SK-N-SH treated with all-trans-retinoic acid at 6 μM for 48 hours (cell line): Measurements from ENCODE around the gene FDXACB1.

Source experiments
- ARNTL ChIP-seq: fragments of 450-650 bp; formaldehyde crosslinking; IDR thresholded peaks from 2 replicates; pipeline ENCODE4 v1.5.0; 2020; ENCODE audit warnings: low read depth, mild to moderate bottlenecking, moderate library complexity, borderline replicate concordance
- CSDC2 ChIP-seq: fragments of 250-450 bp; sonication (Bioruptor Pico); IDR thresholded peaks from 2 replicates; pipeline ENCODE4 v1.5.0; 2020; ENCODE audit warnings: mild to moderate bottlenecking, moderate library complexity
- PPARA ChIP-seq: fragments of 250-450 bp; sonication (Bioruptor Pico); IDR thresholded peaks from 2 replicates; pipeline ENCODE4 v1.5.0; 2020; ENCODE audit warnings: mild to moderate bottlenecking, borderline replicate concordance
- RARB ChIP-seq: fragments of 250-450 bp; sonication (Bioruptor Pico); IDR thresholded peaks from 2 replicates; pipeline ENCODE4 v1.8.0; 2021; ENCODE audit warnings: mild to moderate bottlenecking, moderate library complexity
- ZC3H10 ChIP-seq: fragments of 250-450 bp; sonication (Bioruptor Pico); IDR thresholded peaks from 2 replicates; pipeline ENCODE4 v1.5.1; 2021; ENCODE audit warnings: mild to moderate bottlenecking, moderate library complexity
- ZNF565 ChIP-seq: fragments of 450-650 bp; formaldehyde crosslinking; conservative IDR thresholded peaks from 2 replicates; pipeline ENCODE4 v1.5.0; 2020; ENCODE audit warnings: low read depth, mild to moderate bottlenecking, moderate library complexity
- ZNF8 ChIP-seq: fragments of 450-650 bp; formaldehyde crosslinking; IDR thresholded peaks from 2 replicates; pipeline ENCODE4 v1.5.0; 2020; ENCODE audit warnings: mild to moderate bottlenecking, moderate library complexity
- TF ChIP-seq, protein P1 (sequence below): fragments of 250-450 bp; sonication (Bioruptor Pico); IDR thresholded peaks from 2 replicates; pipeline ENCODE4 v1.8.0; 2020; ENCODE audit warnings: mild to moderate bottlenecking, moderate library complexity, borderline replicate concordance
- TF ChIP-seq, protein P2 (sequence below): fragments of 250-450 bp; sonication (Bioruptor Pico); IDR thresholded peaks from 2 replicates; pipeline ENCODE4 v1.5.1; 2020; ENCODE audit warnings: low read depth, mild to moderate bottlenecking, moderate library complexity
- TF ChIP-seq, protein P3 (sequence below): fragments of 250-450 bp; sonication (Bioruptor Pico); IDR thresholded peaks from 2 replicates; pipeline ENCODE4 v1.5.1; 2021; ENCODE audit warnings: mild to moderate bottlenecking, moderate library complexity

DNA sequence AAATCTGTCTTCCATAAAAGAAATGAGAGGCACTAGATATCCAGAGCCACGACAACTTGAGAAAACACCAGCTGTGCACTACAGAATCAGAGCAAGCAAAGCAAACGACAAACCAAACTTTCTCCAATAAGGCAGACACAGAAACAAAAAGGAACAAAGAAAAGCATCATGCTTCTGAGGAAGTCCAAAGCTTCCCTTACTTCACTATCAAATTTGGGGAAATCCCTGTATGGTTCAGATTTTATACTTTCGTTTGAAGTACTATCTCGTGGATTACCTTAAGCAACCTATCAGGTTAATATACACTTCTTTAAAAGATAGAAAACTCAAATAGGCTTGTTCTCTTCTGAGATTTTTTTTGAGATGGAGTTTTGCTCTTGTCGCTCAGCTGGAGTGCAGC is 35.3 kb downstream of the FDXACB1 start:
- TF ChIP-seq ZC3H10 (no peak), ZNF8 (CRISPR knock-in tag) (no peak), CSDC2 (CRISPR knock-in tag) (no peak), RARB (CRISPR knock-in tag) (no peak), ZNF565 (CRISPR knock-in tag) (no peak), ARNTL (CRISPR knock-in tag) (no peak), PPARA (CRISPR knock-in tag) (no peak)
- TF ChIP-seq, protein P1, sequence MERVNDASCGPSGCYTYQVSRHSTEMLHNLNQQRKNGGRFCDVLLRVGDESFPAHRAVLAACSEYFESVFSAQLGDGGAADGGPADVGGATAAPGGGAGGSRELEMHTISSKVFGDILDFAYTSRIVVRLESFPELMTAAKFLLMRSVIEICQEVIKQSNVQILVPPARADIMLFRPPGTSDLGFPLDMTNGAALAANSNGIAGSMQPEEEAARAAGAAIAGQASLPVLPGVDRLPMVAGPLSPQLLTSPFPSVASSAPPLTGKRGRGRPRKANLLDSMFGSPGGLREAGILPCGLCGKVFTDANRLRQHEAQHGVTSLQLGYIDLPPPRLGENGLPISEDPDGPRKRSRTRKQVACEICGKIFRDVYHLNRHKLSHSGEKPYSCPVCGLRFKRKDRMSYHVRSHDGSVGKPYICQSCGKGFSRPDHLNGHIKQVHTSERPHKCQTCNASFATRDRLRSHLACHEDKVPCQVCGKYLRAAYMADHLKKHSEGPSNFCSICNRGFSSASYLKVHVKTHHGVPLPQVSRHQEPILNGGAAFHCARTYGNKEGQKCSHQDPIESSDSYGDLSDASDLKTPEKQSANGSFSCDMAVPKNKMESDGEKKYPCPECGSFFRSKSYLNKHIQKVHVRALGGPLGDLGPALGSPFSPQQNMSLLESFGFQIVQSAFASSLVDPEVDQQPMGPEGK (CRISPR knock-in tag), result no peak
- TF ChIP-seq, protein P2, sequence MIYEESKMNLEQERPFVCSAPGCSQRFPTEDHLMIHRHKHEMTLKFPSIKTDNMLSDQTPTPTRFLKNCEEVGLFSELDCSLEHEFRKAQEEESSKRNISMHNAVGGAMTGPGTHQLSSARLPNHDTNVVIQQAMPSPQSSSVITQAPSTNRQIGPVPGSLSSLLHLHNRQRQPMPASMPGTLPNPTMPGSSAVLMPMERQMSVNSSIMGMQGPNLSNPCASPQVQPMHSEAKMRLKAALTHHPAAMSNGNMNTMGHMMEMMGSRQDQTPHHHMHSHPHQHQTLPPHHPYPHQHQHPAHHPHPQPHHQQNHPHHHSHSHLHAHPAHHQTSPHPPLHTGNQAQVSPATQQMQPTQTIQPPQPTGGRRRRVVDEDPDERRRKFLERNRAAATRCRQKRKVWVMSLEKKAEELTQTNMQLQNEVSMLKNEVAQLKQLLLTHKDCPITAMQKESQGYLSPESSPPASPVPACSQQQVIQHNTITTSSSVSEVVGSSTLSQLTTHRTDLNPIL (CRISPR knock-in tag), result no peak
- TF ChIP-seq, protein P3, sequence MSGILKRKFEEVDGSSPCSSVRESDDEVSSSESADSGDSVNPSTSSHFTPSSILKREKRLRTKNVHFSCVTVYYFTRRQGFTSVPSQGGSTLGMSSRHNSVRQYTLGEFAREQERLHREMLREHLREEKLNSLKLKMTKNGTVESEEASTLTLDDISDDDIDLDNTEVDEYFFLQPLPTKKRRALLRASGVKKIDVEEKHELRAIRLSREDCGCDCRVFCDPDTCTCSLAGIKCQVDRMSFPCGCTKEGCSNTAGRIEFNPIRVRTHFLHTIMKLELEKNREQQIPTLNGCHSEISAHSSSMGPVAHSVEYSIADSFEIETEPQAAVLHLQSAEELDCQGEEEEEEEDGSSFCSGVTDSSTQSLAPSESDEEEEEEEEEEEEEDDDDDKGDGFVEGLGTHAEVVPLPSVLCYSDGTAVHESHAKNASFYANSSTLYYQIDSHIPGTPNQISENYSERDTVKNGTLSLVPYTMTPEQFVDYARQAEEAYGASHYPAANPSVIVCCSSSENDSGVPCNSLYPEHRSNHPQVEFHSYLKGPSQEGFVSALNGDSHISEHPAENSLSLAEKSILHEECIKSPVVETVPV (CRISPR knock-in tag), result no peak
